NCI-H1105 treated with DMSO at 0.1 percent for 48 hours (cell line): ENCODE measurements around the gene GPR55.

Experiments used
- DNase-seq: peaks from one replicate; lab custom pipeline; 2025; lab: John Stamatoyannopoulos, UW

The GPR55 gene

GRCh38 chr2:230900336-230900995 is 24.6 kb downstream of the GPR55 start:
- DNase-seq = no peak

- DNase-seq = no peak
These were observed 25.3 kb downstream of the GPR55 start for GRCh38 chr2:230899786-230900185.

GRCh38 chr2:230899287-230899686 is 25.8 kb downstream of the GPR55 start:
- DNase-seq = no peak

- DNase-seq = no peak
These were observed 26.3 kb downstream of the GPR55 start for GRCh38 chr2:230898713-230899091.

GRCh38 chr2:230898016-230898712 is 26.9 kb downstream of the GPR55 start:
- DNase-seq = no peak

GRCh38 chr2:230896346-230897115 is 28.5 kb downstream of the GPR55 start:
- no peak for DNase-seq

GRCh38 chr2:230895536-230896345 is 29.3 kb downstream of the GPR55 start:
- no peak for DNase-seq

- DNase-seq = no peak
These were observed 30.9 kb downstream of the GPR55 start for GRCh38 chr2:230893841-230894781.

- no peak for DNase-seq
These were observed 31.7 kb downstream of the GPR55 start for GRCh38 chr2:230893338-230893737.

- DNase-seq = no peak
These were observed 33.5 kb downstream of the GPR55 start for GRCh38 chr2:230891509-230891908.

- no peak for DNase-seq
These were observed 34.0 kb downstream of the GPR55 start for GRCh38 chr2:230891064-230891463.

- DNase-seq = no peak
These were observed 34.4 kb downstream of the GPR55 start for GRCh38 chr2:230890646-230891045.

GRCh38 chr2:230889911-230890601 is 35.0 kb downstream of the GPR55 start:
- DNase-seq = no peak

- no peak for DNase-seq
These were observed 36.1 kb downstream of the GPR55 start for GRCh38 chr2:230888824-230889400.

- no peak for DNase-seq
These were observed 37.7 kb downstream of the GPR55 start for GRCh38 chr2:230887342-230887741.

- DNase-seq = no peak
These were observed 38.4 kb downstream of the GPR55 start for GRCh38 chr2:230886671-230887071.

GRCh38 chr2:230886206-230886605 is 38.8 kb downstream of the GPR55 start:
- no peak for DNase-seq

- peak; percentile 20 for DNase-seq
These were observed 39.4 kb downstream of the GPR55 start for GRCh38 chr2:230885463-230886130.

- no peak for DNase-seq
These were observed 43.2 kb downstream of the GPR55 start for GRCh38 chr2:230881840-230882239.

- DNase-seq = no peak
These were observed 45.2 kb downstream of the GPR55 start for GRCh38 chr2:230879891-230880290.
